22Rv1 (cell line): Measurements from ENCODE around the gene TPT1.

ENCODE experiments used
- CTCF ChIP-seq: fragments of 450-650 bp; IDR thresholded peaks from 2 replicates; pipeline ENCODE4 v1.5.1; 2017; ENCODE audit warnings: mild to moderate bottlenecking
- ZFX ChIP-seq: fragments of 450-650 bp; IDR thresholded peaks from 2 replicates; pipeline ENCODE4 v1.6.1; 2017; ENCODE audit warnings: antibody characterized with exemption, borderline replicate concordance

GRCh38 chr13:45356966-45357672 lies 16.1 kb upstream of the TPT1 start:
- TF ChIP-seq CTCF, result no peak
- no peak for TF ChIP-seq ZFX
